GM12873 (cell line): ENCODE measurements around the gene TBCEL.

Experiments used
- CTCF ChIP-seq: IDR thresholded peaks from 2 replicates; pipeline ENCODE4 v1.5.1; 2012; ENCODE audit warnings: low read depth, mild to moderate bottlenecking, moderate library complexity, low read length, control low read depth; ENCODE audit not compliant: insufficient read depth; ENCODE audit errors: missing control alignments

TBCEL gene

GRCh38 chr11:121067026-121067425 lies 43.1 kb downstream of the TBCEL start:
- TF ChIP-seq CTCF = no peak

- TF ChIP-seq CTCF = no peak
Measured at GRCh38 chr11:121067453-121067852, 43.6 kb downstream of the TBCEL start.

- TF ChIP-seq CTCF = no peak
Measured at GRCh38 chr11:121067962-121068647, 44.2 kb downstream of the TBCEL start.

GRCh38 chr11:121068787-121069186 lies 44.9 kb downstream of the TBCEL start:
- no peak for TF ChIP-seq CTCF

- TF ChIP-seq CTCF = no peak
Measured at GRCh38 chr11:121070951-121071845, 47.3 kb downstream of the TBCEL start.

- no peak for TF ChIP-seq CTCF
Measured at GRCh38 chr11:121071846-121072450, 48.0 kb downstream of the TBCEL start.

GRCh38 chr11:121081321-121081720 lies 57.4 kb downstream of the TBCEL start:
- TF ChIP-seq CTCF = no peak
